Measurements from ENCODE around the gene PIEZO1. TPM values are rescaled to one million over a fixed set of nuclear protein-coding genes. Genes with fewer than 3 reads are reported as not detected.

The PIEZO1 gene
- total and polyA plus RNA-seq, 8 donors = 75.3 to 193 (median 103) TPM

GRCh38 chr16:88702371-88703210 lies 82.4 kb downstream of the PIEZO1 start:
- DNase-seq (no peak), ATAC-seq (no peak)
- peaks cover 42 to 82% of the 10 kb centered on the region in 2 donors for H3K4me1 ChIP-seq
- intact Hi-C loops (cut with DNase I) = no loop called here
- H3K27me3 ChIP-seq = no peaks in the 10 kb centered on the region
- no peak for TF ChIP-seq CTCF (IDR thresholded peaks at IDR 0.05)
- peak overlapping the region in 1 of 2 donors; percentile 92 for H3K4me3 ChIP-seq
- H3K36me3 ChIP-seq = peaks cover 0 to 32% of the 10 kb centered on the region in 2 donors
- H3K9me3 ChIP-seq = no peaks in the 10 kb centered on the region
- peak overlapping the region; percentile 86 to 91 for H3K27ac ChIP-seq

- H3K4me1 ChIP-seq = peaks cover 34 to 74% of the 10 kb centered on the region in 2 donors
- H3K27ac ChIP-seq = peak overlapping the region; percentile 86 to 91
- H3K9me3 ChIP-seq = no peaks in the 10 kb centered on the region
- peak overlapping the region in 1 of 2 donors; percentile 92 for H3K4me3 ChIP-seq
- no peaks in the 10 kb centered on the region for H3K27me3 ChIP-seq
- DNase-seq (no peak), ATAC-seq (no peak)
- H3K36me3 ChIP-seq = peaks cover 0 to 40% of the 10 kb centered on the region in 2 donors
- TF ChIP-seq CTCF (IDR thresholded peaks at IDR 0.05) = no peak
- intact Hi-C loops (cut with DNase I) = no loop called here
Observed at GRCh38 chr16:88701581-88702370, 83.2 kb downstream of the PIEZO1 start.

GRCh38 chr16:88700636-88701482 lies 84.2 kb downstream of the PIEZO1 start:
- DNase-seq (peak in 3 of 4 donors; percentile 81 to 99 (median 97)), ATAC-seq (peak; percentile 76)
- Histone ChIP-seq H3K4me1 (peaks cover 32 to 72% of the 10 kb centered on the region in 2 donors), H3K9me3 (no peaks in the 10 kb centered on the region), H3K4me3 (peak overlapping the region in 1 of 2 donors; percentile 92), H3K27ac (peak overlapping the region; percentile 86 to 91), H3K36me3 (peaks cover 0 to 49% of the 10 kb centered on the region in 2 donors), H3K27me3 (no peaks in the 10 kb centered on the region)
- intact Hi-C loops (cut with DNase I) = no loop called here
- no peak for TF ChIP-seq CTCF (IDR thresholded peaks at IDR 0.05)

- DNase-seq (no peak), ATAC-seq (no peak)
- peak overlapping the region in 1 of 2 donors; percentile 92 for H3K4me3 ChIP-seq
- no peaks in the 10 kb centered on the region for H3K9me3 ChIP-seq
- TF ChIP-seq CTCF (IDR thresholded peaks at IDR 0.05) = no peak
- intact Hi-C loops (cut with DNase I) = no loop called here
- H3K27ac ChIP-seq = peak overlapping the region; percentile 86 to 91
- H3K4me1 ChIP-seq = peaks cover 32 to 67% of the 10 kb centered on the region in 2 donors
- no peaks in the 10 kb centered on the region for H3K27me3 ChIP-seq
- H3K36me3 ChIP-seq = peaks cover 0 to 55% of the 10 kb centered on the region in 2 donors
Observed at GRCh38 chr16:88700322-88700635, 84.7 kb downstream of the PIEZO1 start.

Data from left lung (tissue), 10 donors.